Measurements from ENCODE around the gene ORC6.

DNA sequence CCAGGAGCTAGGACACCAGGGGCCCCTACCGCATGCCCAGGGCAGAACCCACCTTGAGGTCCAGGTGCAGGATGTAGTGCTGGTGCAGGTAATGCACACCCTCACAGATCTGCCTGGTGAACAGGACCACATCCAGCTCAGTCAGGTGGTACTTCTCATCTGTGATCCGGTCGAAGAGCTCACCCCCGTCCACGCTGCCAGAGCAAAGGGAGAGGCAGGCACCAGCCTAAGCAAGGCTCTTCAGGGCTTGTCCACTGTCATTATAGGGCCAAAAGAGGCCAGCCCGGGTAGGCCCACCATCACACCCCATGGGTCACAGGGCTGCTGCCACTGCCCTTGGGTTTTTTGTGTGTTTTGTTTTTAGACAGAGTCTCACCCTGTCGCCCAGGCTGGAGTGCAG is 37.7 kb downstream of the ORC6 start:
- TF ChIP-seq POLR2AphosphoS5 (IDR thresholded peaks at IDR 0.05; ENCODE audit: low read depth, low read length) = no peak
- no peak for TF ChIP-seq TAF1 (IDR thresholded peaks at IDR 0.05; ENCODE audit: borderline replicate concordance, low read depth, low read length)
